ENCODE measurements around the gene WDR74. TPM values are rescaled to one million over a fixed set of nuclear protein-coding genes. Genes with fewer than 3 reads are reported as not detected.

Gene WDR74
- total RNA-seq, 1 donor from 2014 or later = 55.8 TPM

DNA sequence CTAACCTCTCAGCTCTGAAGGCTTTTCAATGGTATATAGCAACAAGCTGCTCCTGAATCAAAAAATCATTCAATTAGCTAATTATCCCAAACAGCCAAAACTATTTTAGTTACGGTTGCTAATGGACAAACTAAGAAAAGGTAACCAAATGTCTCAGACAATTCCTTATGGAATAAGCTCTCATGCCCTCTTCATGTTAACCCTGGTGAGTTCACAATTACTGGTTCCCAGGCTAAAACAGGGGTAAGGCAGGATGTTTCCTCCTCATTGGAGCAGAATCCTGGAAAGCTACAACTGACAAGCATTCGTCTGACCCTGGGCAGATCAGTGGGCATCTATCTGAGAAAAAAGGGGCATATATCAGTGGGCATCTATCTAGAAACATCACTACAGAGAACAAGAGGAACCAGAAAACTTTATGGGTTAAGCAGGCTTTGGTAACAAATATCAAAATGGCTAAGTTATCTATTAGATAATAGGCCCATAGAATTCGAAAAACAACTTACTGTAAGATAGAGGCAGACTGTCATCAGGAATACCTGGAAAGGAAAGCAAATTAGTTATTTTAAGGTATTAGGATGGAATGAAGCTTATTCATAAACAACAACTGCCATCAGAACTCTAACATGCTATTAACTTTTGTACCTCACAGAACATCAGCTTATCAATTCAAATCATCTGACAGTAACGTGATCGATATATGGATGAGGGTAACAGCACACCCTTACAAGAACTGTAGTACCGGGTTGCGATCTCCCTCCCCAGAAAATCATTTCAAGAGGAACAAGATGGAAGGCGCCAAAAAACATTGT, 14.8 kb upstream of the WDR74 start:
- H3K36me3 Mint-ChIP-seq (ENCODE audit: insufficient read depth) = peaks cover 28% of the 10 kb centered on the region
- no peak for TF ChIP-seq CTCF (IDR thresholded peaks at IDR 0.05; ENCODE audit: unreplicated experiment)
- H3K4me1 Mint-ChIP-seq (ENCODE audit: low read depth) = peaks cover 41% of the 10 kb centered on the region
- H3K4me3 Mint-ChIP-seq (ENCODE audit: low read depth) = peak overlapping the region; percentile 98
- no peaks in the 10 kb centered on the region for H3K27me3 Mint-ChIP-seq
- no peak for DNase-seq (ENCODE audit: low spot score, unreplicated experiment)
- peak overlapping the region; percentile 99 for H3K27ac Mint-ChIP-seq
- no peaks in the 10 kb centered on the region for H3K9me3 Mint-ChIP-seq (ENCODE audit: low read depth)

DNA sequence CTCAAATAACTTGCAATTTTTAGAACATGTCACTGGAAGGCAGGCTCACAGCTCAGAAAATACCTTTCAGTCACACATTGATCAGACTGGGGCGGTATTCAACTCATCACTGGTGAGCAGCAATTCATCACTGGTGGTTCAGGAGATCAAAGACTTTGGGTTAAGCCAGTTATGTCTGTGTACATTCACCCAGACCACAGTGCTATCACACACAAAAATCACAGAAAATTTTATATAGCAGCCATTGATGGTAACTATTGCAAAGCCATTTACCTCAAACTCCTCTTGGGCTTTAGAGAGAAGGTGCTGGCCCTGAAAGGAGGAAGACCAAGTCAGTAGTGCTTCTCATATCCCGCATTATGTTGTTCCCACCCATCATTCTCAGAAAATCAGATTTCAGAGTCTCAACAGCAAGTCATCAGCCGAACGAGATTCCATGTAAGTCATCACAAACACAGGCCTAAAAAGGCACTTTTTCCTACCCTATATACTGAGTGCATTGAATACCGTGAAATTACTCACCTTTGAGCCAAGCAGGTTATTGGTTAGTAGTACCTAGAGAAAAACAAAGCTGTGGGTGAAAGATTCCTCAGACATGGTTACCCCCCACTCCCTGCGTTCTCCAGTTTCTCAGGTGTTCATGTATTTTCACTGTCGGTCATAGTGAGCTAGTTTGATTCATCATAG, 14.0 kb upstream of the WDR74 start:
- peak overlapping the region; percentile 99 for H3K27ac Mint-ChIP-seq
- peak overlapping the region; percentile 98 for H3K4me3 Mint-ChIP-seq (ENCODE audit: low read depth)
- no peak for TF ChIP-seq CTCF (IDR thresholded peaks at IDR 0.05; ENCODE audit: unreplicated experiment)
- DNase-seq (ENCODE audit: low spot score, unreplicated experiment) = no peak
- H3K27me3 Mint-ChIP-seq = no peaks in the 10 kb centered on the region
- peaks cover 37% of the 10 kb centered on the region for H3K4me1 Mint-ChIP-seq (ENCODE audit: low read depth)
- H3K9me3 Mint-ChIP-seq (ENCODE audit: low read depth) = no peaks in the 10 kb centered on the region
- peaks cover 28% of the 10 kb centered on the region for H3K36me3 Mint-ChIP-seq (ENCODE audit: insufficient read depth)

DNA sequence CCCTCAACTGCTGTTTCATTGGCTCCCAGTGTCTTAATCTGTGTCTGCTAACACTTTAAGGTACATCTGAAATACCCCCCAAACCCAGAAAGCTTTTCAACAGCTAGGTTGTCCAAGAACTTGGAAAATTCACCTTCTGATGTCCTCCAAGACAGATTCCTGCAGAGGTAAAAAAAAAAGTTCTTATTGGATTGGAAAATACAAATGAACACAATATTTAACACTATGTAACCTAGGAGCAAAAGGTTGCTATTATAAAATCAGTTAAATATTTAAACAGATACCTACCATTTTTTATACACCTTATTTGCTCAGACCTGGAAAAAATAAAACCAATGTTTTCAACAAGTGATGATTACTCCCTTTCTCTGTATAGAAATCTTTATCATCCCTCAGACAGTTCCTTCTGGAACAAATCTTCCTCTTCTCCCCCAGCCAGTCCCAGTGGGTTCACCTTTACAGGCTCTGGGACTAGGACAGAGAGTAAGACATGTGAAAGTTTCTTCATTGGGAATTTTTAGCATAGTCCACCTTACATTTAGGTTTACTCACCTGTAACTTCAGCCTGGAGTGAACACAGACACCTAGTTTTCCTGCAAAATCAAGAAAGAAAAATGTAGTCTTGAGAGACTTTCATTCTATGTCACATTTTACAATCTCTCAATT, 13.3 kb upstream of the WDR74 start:
- no peaks in the 10 kb centered on the region for H3K9me3 Mint-ChIP-seq (ENCODE audit: low read depth)
- DNase-seq (ENCODE audit: low spot score, unreplicated experiment) = no peak
- H3K27ac Mint-ChIP-seq = peak overlapping the region; percentile 99
- H3K36me3 Mint-ChIP-seq (ENCODE audit: insufficient read depth) = peaks cover 28% of the 10 kb centered on the region
- TF ChIP-seq CTCF (IDR thresholded peaks at IDR 0.05; ENCODE audit: unreplicated experiment) = no peak
- H3K27me3 Mint-ChIP-seq = no peaks in the 10 kb centered on the region
- peak overlapping the region; percentile 98 for H3K4me3 Mint-ChIP-seq (ENCODE audit: low read depth)
- H3K4me1 Mint-ChIP-seq (ENCODE audit: low read depth) = peaks cover 29% of the 10 kb centered on the region

DNA sequence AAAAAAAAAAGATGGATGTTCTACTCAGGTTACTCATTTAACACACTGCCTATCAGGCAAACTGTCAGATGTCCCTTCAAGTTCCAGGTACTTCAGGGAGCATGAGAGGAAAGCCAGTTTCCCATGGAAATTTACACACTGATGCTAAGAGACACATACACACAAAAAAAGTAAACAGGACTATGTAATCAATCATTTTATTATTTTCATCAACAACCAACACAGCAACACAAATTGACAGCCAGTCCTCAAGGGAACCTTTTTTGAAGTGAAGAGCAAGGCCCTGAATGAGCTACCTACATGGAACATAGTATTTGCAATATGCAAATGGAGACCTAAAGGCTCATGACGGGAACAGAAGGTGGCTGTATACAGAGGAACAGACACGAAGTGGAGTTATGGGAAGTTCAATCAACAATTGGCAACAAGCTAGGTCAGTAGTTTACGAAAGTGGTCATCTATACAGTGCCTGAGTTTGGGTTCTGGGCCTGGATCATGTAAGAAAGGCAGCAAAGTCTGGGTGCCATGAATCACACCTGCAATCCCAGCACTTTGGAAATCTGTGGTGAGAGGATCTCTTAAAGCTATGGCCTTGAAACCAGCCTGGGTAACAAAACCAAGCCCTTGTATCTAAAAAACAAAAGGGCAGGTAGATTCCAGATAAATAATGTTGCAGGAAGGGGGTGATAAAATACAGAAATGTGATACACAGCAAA, 12.6 kb upstream of the WDR74 start:
- Mint-ChIP-seq H3K27me3 (no peaks in the 10 kb centered on the region), H3K4me3 (ENCODE audit: low read depth) (peak overlapping the region; percentile 7), H3K9me3 (ENCODE audit: low read depth) (peaks cover 3% of the 10 kb centered on the region), H3K27ac (peak overlapping the region; percentile 71), H3K4me1 (ENCODE audit: low read depth) (peaks cover 27% of the 10 kb centered on the region), H3K36me3 (ENCODE audit: insufficient read depth) (peaks cover 28% of the 10 kb centered on the region)
- DNase-seq (ENCODE audit: low spot score, unreplicated experiment) = no peak
- TF ChIP-seq CTCF (IDR thresholded peaks at IDR 0.05; ENCODE audit: unreplicated experiment) = no peak

Measured in progenitor cell of endocrine pancreas (in vitro differentiated cells).